Endothelial cell of umbilical vein (primary cell): ENCODE data around the gene ATXN1. TPM values are rescaled to one million over a fixed set of nuclear protein-coding genes. Genes with fewer than 3 reads are reported as not detected.

Experiments used
- BruUV-seq: library from RNA; stranded (reverse); fragments of 400-500 nt; replicated peaks from 2 replicates; lab custom pipeline; 2021; lab: Mats Ljungman, UMichigan
- CTCF ChIA-PET: fragments of 300-600, 350-600 bp; sonication (Branson Sonifier 250); formaldehyde crosslinking; loops from one replicate; lab custom pipeline; 2021; ENCODE audit warnings: antibody characterized with exemption, inconsistent platforms; lab: Charles Lee
- POLR2A ChIA-PET: fragments of 300-600, 350-600 bp; sonication (Branson Sonifier 250); formaldehyde crosslinking; loops from one replicate; lab custom pipeline; 2021; ENCODE audit warnings: antibody characterized with exemption, inconsistent platforms; lab: Charles Lee
- DNase-seq: peaks from one replicate; pipeline ENCODE4 v3.0.0-alpha.2; 2011; ENCODE audit warnings: low read depth, low spot score
- FAIRE-seq: peaks from 2 replicates; lab custom pipeline; 2011; peaks lifted over from hg19 to GRCh38; lab: Jason Lieb, UNC
- H2AFZ ChIP-seq: 2 replicates; pipeline ENCODE4 v1.6.0; 2012; ENCODE audit warnings: low read depth, low read length, control low read depth, inconsistent platforms
- H3K27ac ChIP-seq: 2 replicates; pipeline ENCODE4 v1.5.1; 2011; ENCODE audit warnings: low read depth, mild to moderate bottlenecking, control low read depth, low read length, moderate library complexity; ENCODE audit not compliant: insufficient read depth
- H3K27me3 ChIP-seq, 2 experiments: 2 replicates each; pipeline versions ENCODE4 v1.6.0 to v1.6.1; 2011; ENCODE audit warnings: low read length in 2 of 2, mixed read lengths in 1 of 2; ENCODE audit not compliant: control insufficient read depth in 2 of 2, insufficient read depth in 2 of 2
- H3K36me3 ChIP-seq, 2 experiments: 2 replicates in 1 of 2; 3 replicates in 1 of 2; pipeline ENCODE4 v1.5.1; 2011; ENCODE audit warnings: low read length in 2 of 2, mild to moderate bottlenecking in 1 of 2, moderate library complexity in 1 of 2; ENCODE audit not compliant: control insufficient read depth in 2 of 2, insufficient read depth in 2 of 2; ENCODE audit errors: extremely low read depth in 1 of 2
- H3K4me1 ChIP-seq: 3 replicates; pipeline ENCODE4 v1.5.1; 2011; ENCODE audit warnings: mild to moderate bottlenecking, low read length; ENCODE audit not compliant: control insufficient read depth, insufficient read depth; ENCODE audit errors: extremely low read depth
- H3K4me2 ChIP-seq: 2 replicates; pipeline ENCODE4 v1.6.1; 2011; ENCODE audit warnings: low read length, control low read depth, mixed read lengths; ENCODE audit not compliant: insufficient read depth
- H3K4me3 ChIP-seq, 3 experiments: fragments of 200-600 bp in 1 of 3; sonication (generic), shearing (Covaris generic) in 1 of 3; replicated peaks in 1 of 3; 2 replicates each; pipeline ENCODE4 v1.5.1; 2011 to 2016; ENCODE audit warnings: control low read depth in 3 of 3, low read length in 3 of 3, mild to moderate bottlenecking in 2 of 3, inconsistent platforms in 1 of 3, low read depth in 1 of 3, moderate library complexity in 1 of 3; ENCODE audit not compliant: insufficient read depth in 1 of 3
- H3K79me2 ChIP-seq: 2 replicates; pipeline ENCODE4 v1.6.0; 2012; ENCODE audit warnings: low read length, inconsistent platforms; ENCODE audit not compliant: control insufficient read depth, insufficient read depth
- H3K9ac ChIP-seq: replicated peaks from 2 replicates; pipeline ENCODE3; 2011; ENCODE audit warnings: low read length, control low read depth; ENCODE audit not compliant: insufficient read depth; ENCODE audit errors: extremely low read depth
- H3K9me1 ChIP-seq: replicated peaks from 3 replicates; pipeline ENCODE4 v1.6.0; 2011; ENCODE audit warnings: mild to moderate bottlenecking, low read length; ENCODE audit not compliant: control insufficient read depth, insufficient read depth; ENCODE audit errors: extremely low read depth
- H3K9me3 ChIP-seq: replicated peaks from 2 replicates; pipeline ENCODE4 v1.5.1; 2012; ENCODE audit warnings: low read length, inconsistent platforms; ENCODE audit not compliant: control insufficient read depth, insufficient read depth
- H4K20me1 ChIP-seq: replicated peaks from 2 replicates; pipeline ENCODE3; 2011; ENCODE audit warnings: mild to moderate bottlenecking, low read length; ENCODE audit not compliant: control insufficient read depth, insufficient read depth; ENCODE audit errors: extremely low read depth
- CTCF ChIP-seq, 2 donors: IDR thresholded peaks; 1 replicate in 1 of 2; 2 replicates in 1 of 2; pipeline ENCODE4 v1.5.1; 2011; ENCODE audit warnings: low read length in 2 of 2, mild to moderate bottlenecking in 2 of 2, moderate library complexity in 2 of 2, control low read depth in 1 of 2, inconsistent platforms in 1 of 2, low read depth in 1 of 2; ENCODE audit not compliant: insufficient read depth in 1 of 2; ENCODE audit errors: extremely low read depth in 1 of 2
- EZH2 ChIP-seq: IDR thresholded peaks from 2 replicates; pipeline ENCODE4 v1.6.1; 2012; ENCODE audit warnings: borderline replicate concordance, low read depth, mild to moderate bottlenecking, moderate library complexity, low read length, inconsistent platforms; ENCODE audit not compliant: severe bottlenecking
- FOS ChIP-seq: IDR thresholded peaks from 2 replicates; pipeline ENCODE4 v1.6.1; 2011; ENCODE audit warnings: mild to moderate bottlenecking, low read length, moderate library complexity, borderline replicate concordance; ENCODE audit not compliant: insufficient read depth
- JUN ChIP-seq: IDR thresholded peaks from 2 replicates; pipeline ENCODE4 v1.6.1; 2011; ENCODE audit warnings: borderline replicate concordance, low read depth; ENCODE audit not compliant: insufficient read length, insufficient read depth
- MYC ChIP-seq: IDR thresholded peaks from one replicate; pipeline ENCODE4 v1.6.1; 2011; ENCODE audit warnings: mild to moderate bottlenecking, low read depth, low read length
- POLR2A ChIP-seq: IDR thresholded peaks from 2 replicates; pipeline ENCODE4 v1.6.1; 2012; ENCODE audit warnings: low read depth, mild to moderate bottlenecking, control low read depth, low read length
- dilution Hi-C: fragments of 300-500 bp; cut with MboI; formaldehyde crosslinking; loops from one replicate; pipeline ENCODE4 v1.15.0; 2019; ENCODE audit warnings: low sequenced_read_pairs; ENCODE audit not compliant: extremely low pct_ligation_motif_present
- intact Hi-C: fragments of 100-400 bp; cut with micrococcal nuclease; formaldehyde crosslinking; loops from one replicate; pipeline ENCODE4 v1.10.0; 2022
- polyA plus RNA-seq, 4 experiments: library from polyadenylated mRNA; depleted of rRNA in 3 of 4; stranded (reverse) in 3 of 4; unstranded in 1 of 4; fragments of >200 nt; gene quantifications; 2 replicates each; pipeline versions ENCODE4 v1.2.1 to v1.2.3, GENCODE V29; 2011 to 2012; ENCODE audit warnings: missing spikeins in 1 of 4
- total RNA-seq: library from RNA; stranded (reverse); gene quantifications from 2 replicates; pipeline ENCODE4 v1.2.3, GENCODE V29; 2021

ATXN1 gene
- total and polyA plus RNA-seq, 2 donors (not counting 3 experiments of a cell fraction or from before 2014, with no cell fraction given): 16.4 to 33.0 TPM

DNA sequence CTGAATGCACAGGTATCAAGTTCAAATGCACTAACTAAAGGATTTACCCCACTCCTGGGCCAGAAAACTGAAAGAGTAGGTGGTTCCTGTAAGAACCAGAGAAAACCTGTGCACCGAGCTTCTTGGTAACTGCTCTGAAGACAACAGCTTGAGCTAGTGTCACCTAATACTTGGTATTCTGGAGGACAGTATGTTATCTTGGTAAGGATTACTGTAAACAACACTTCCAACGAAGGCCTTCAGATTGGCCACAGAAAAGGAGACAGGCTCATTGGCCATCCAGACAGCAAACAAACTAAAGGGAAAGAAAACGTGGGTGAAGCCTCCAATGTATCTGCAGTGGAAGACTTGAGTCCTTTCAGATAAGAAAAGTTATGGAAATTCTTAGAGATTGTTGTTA is 461.4 kb downstream of the ATXN1 start:
- Histone ChIP-seq H3K4me1 (peaks cover 6% of the 10 kb centered on the region), H4K20me1 (no peaks in the 10 kb centered on the region), H3K9me1 (no peaks in the 10 kb centered on the region), H2AFZ (no peak overlapping the region), H3K9me3 (no peaks in the 10 kb centered on the region), H3K79me2 (no peaks in the 10 kb centered on the region), H3K27me3 (no peaks in the 10 kb centered on the region), H3K4me2 (no peak overlapping the region), H3K4me3 (no peak overlapping the region), H3K36me3 (peaks cover 0 to 16% of the 10 kb centered on the region in 2 experiments), H3K9ac (no peak overlapping the region), H3K27ac (no peak overlapping the region)
- no peak for FAIRE-seq
- DNase-seq: no peak
- intact Hi-C loops (no loop called here), dilution Hi-C loops (no loop called here)
- no TSS peak for BruUV-seq
- POLR2A ChIA-PET: no interaction called here
- CTCF ChIA-PET: interaction anchor here (1.0 to 1.2 kb wide), 2 partner anchors 11 to 14 kb away, joined by 3 read pairs; no protein-coding TSS in a partner anchor
- TF ChIP-seq EZH2: no peak
- TF ChIP-seq POLR2A: no peak
- TF ChIP-seq CTCF (IDR thresholded peaks at IDR 0.05; ENCODE audit: extremely low read depth in 1 of 2, insufficient read depth in 1 of 2, low read depth in 1 of 2, low read length in 2 of 2): no peak
- no peak for TF ChIP-seq FOS
- TF ChIP-seq MYC: no peak
- no peak for TF ChIP-seq JUN
